ENCODE results near the gene PRSS23.

DNA sequence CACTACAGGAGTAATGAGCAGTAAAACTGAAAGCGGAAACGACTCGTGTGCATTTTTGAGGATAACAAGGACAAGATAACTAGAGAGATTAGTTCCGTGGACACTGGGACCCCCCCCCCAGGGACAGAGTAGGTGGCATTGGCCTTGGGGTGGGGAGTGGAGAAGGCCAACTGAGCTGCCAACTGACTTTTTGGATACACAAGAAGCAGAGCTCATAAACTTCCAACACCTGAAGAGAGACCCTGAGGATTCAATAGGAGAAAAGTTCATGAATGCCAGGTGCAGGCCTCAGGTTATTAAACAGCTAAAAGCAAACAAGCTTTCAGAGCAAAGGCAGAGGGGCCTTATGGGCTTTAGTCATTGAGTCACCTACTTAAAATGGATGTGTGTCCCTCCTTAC is 17.6 kb upstream of the PRSS23 start:
- TF ChIP-seq, protein P1, sequence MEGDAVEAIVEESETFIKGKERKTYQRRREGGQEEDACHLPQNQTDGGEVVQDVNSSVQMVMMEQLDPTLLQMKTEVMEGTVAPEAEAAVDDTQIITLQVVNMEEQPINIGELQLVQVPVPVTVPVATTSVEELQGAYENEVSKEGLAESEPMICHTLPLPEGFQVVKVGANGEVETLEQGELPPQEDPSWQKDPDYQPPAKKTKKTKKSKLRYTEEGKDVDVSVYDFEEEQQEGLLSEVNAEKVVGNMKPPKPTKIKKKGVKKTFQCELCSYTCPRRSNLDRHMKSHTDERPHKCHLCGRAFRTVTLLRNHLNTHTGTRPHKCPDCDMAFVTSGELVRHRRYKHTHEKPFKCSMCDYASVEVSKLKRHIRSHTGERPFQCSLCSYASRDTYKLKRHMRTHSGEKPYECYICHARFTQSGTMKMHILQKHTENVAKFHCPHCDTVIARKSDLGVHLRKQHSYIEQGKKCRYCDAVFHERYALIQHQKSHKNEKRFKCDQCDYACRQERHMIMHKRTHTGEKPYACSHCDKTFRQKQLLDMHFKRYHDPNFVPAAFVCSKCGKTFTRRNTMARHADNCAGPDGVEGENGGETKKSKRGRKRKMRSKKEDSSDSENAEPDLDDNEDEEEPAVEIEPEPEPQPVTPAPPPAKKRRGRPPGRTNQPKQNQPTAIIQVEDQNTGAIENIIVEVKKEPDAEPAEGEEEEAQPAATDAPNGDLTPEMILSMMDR (IDR thresholded peaks at IDR 0.05): no peak
- TF ChIP-seq POLR2A (IDR thresholded peaks at IDR 0.05): no peak

Data from right lobe of liver (tissue), 4 donors.